ACC112 (cell line): ENCODE measurements around the gene CA12.

ENCODE experiments used
- H2AFZ ChIP-seq: fragments of 200-600 bp; sonication (generic); one replicate; pipeline ENCODE4 v1.6.0; 2017; ENCODE audit warnings: antibody characterized with exemption, low read length; ENCODE audit not compliant: unreplicated experiment
- H3K27ac ChIP-seq: fragments of 200-600 bp; sonication (generic); 2 replicates; pipeline ENCODE4 v1.5.1; 2014; ENCODE audit warnings: low read depth, mild to moderate bottlenecking, antibody characterized with exemption, low read length, moderate library complexity
- H3K27me3 ChIP-seq: fragments of 200-600 bp; sonication (generic); 2 replicates; pipeline ENCODE4 v1.6.1; 2014; ENCODE audit warnings: mild to moderate bottlenecking, antibody characterized with exemption, low read length, moderate library complexity, mixed read lengths; ENCODE audit not compliant: insufficient read depth
- H3K36me3 ChIP-seq: fragments of 200-600 bp; sonication (generic); 2 replicates; pipeline ENCODE4 v1.6.1; 2016; ENCODE audit warnings: mild to moderate bottlenecking, antibody characterized with exemption, low read length, moderate library complexity, mixed read lengths; ENCODE audit not compliant: insufficient read depth
- H3K4me1 ChIP-seq: fragments of 200-600 bp; sonication (generic); one replicate; pipeline ENCODE4 v1.6.1; 2016; ENCODE audit warnings: low read length, mixed read lengths; ENCODE audit not compliant: insufficient read depth, unreplicated experiment, control insufficient read depth
- H3K4me3 ChIP-seq: fragments of 200-600 bp; sonication (generic); 2 replicates; pipeline ENCODE4 v1.5.1; 2014; ENCODE audit warnings: mild to moderate bottlenecking, low read depth, low read length
- H3K79me2 ChIP-seq: fragments of 200-600 bp; sonication (generic); one replicate; pipeline ENCODE4 v1.6.0; 2016; ENCODE audit warnings: low read length; ENCODE audit not compliant: control insufficient read depth, unreplicated experiment, insufficient read depth

CA12 gene

DNA sequence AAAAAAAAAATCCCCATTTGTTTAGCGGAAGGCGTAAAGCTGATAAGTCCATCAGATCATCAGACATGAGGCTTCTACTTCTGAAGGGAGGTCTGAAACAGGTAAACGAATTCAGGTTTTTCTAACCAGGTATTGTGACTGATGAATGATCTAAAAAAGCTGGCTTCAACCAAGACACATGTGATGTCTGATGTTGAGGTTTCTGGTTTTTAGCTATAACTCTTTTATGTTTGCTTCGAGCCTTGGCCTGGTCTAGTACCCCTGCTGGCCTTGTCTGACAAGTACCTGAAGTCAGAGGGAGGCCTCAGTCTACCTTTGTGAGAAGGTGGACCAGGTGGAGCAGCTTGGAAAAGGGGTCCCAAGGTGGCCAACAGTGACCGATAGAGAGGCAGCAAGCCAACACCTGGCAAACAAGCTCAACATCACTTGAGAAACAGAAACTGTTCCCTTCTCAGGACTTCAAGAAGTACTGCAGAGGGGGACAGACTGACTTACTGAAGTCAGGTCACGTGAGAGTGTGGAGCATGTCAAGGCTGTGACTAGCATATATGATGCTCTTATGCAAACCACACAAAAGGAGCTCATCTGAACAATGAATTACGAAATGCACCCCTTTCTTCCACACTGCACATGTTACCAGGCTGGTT is 33.0 kb upstream of the CA12 start:
- Histone ChIP-seq H3K36me3 (no peaks in the 10 kb centered on the region), H3K4me1 (no peaks in the 10 kb centered on the region), H3K27ac (no peak overlapping the region), H3K79me2 (no peaks in the 10 kb centered on the region), H2AFZ (no peak overlapping the region), H3K4me3 (no peak overlapping the region), H3K27me3 (no peaks in the 10 kb centered on the region)

GRCh38 chr15:63412551-63412950 is 30.9 kb upstream of the CA12 start:
- no peak overlapping the region for H2AFZ ChIP-seq
- H3K4me1 ChIP-seq, result no peaks in the 10 kb centered on the region
- no peaks in the 10 kb centered on the region for H3K36me3 ChIP-seq
- no peak overlapping the region for H3K27ac ChIP-seq
- H3K27me3 ChIP-seq, result no peaks in the 10 kb centered on the region
- H3K4me3 ChIP-seq, result no peak overlapping the region
- no peaks in the 10 kb centered on the region for H3K79me2 ChIP-seq

GRCh38 chr15:63411866-63412265 is 30.2 kb upstream of the CA12 start:
- Histone ChIP-seq H3K27ac (no peak overlapping the region), H3K79me2 (no peaks in the 10 kb centered on the region), H3K27me3 (no peaks in the 10 kb centered on the region), H3K4me3 (no peak overlapping the region), H3K4me1 (no peaks in the 10 kb centered on the region), H3K36me3 (no peaks in the 10 kb centered on the region), H2AFZ (no peak overlapping the region)

DNA sequence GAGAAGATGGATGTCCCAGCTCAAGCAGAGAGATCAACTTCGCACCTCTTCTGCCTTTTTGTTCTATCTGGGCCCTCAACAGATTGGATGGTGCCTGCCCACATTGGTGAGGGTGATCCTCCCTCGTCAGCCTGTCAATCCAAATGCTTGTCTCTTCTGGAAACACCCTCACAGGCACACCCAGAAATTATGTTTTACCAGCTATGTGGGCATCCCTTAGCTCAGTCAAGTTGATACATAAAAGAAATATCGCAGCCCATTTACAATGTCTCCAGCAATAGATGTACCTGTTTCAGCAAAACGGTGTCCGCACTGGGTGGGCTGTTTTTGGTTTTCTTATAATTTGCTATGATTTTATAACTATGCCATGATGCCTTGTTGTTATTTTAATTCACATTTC is 27.5 kb upstream of the CA12 start:
- Histone ChIP-seq H3K36me3 (no peaks in the 10 kb centered on the region), H2AFZ (no peak overlapping the region), H3K4me3 (no peak overlapping the region), H3K79me2 (no peaks in the 10 kb centered on the region), H3K27ac (no peak overlapping the region), H3K4me1 (peaks cover 9% of the 10 kb centered on the region), H3K27me3 (no peaks in the 10 kb centered on the region)

- Histone ChIP-seq H3K36me3 (no peaks in the 10 kb centered on the region), H3K4me1 (peaks cover 9% of the 10 kb centered on the region), H3K27ac (no peak overlapping the region), H3K4me3 (no peak overlapping the region), H3K27me3 (no peaks in the 10 kb centered on the region), H2AFZ (no peak overlapping the region), H3K79me2 (no peaks in the 10 kb centered on the region)
Measured at GRCh38 chr15:63408524-63408923, 26.9 kb upstream of the CA12 start.

GRCh38 chr15:63407612-63408011 is 26.0 kb upstream of the CA12 start:
- Histone ChIP-seq H3K79me2 (no peaks in the 10 kb centered on the region), H3K27me3 (no peaks in the 10 kb centered on the region), H3K27ac (no peak overlapping the region), H3K36me3 (no peaks in the 10 kb centered on the region), H3K4me1 (peaks cover 14% of the 10 kb centered on the region), H2AFZ (no peak overlapping the region), H3K4me3 (no peak overlapping the region)

- H3K4me1 ChIP-seq, result peaks cover 20% of the 10 kb centered on the region
- no peaks in the 10 kb centered on the region for H3K36me3 ChIP-seq
- H2AFZ ChIP-seq, result no peak overlapping the region
- no peaks in the 10 kb centered on the region for H3K27me3 ChIP-seq
- no peak overlapping the region for H3K27ac ChIP-seq
- no peak overlapping the region for H3K4me3 ChIP-seq
- H3K79me2 ChIP-seq, result no peaks in the 10 kb centered on the region
Measured at GRCh38 chr15:63405683-63406390, 24.2 kb upstream of the CA12 start.

DNA sequence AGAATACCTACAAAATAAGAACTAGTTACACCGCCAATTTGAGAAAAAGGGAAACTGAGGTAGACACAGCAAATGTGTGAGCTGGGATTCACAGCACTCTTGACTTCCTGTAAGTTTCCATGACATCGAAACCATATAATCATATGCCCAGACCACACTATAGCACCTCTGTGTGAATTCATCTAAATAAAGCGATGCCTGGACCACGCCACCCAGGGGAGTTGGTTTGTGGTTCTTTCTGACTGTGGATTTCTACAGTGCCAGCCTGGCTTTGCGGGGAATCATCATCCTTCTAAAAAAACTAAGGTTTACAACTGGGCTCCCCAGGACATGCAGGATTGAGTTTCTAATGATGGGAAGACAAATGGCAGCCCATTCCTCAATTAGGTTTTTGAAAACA is 23.5 kb upstream of the CA12 start:
- Histone ChIP-seq H3K27ac (peak overlapping the region; percentile 33), H3K27me3 (no peaks in the 10 kb centered on the region), H3K79me2 (no peaks in the 10 kb centered on the region), H3K4me1 (peaks cover 20% of the 10 kb centered on the region), H3K36me3 (no peaks in the 10 kb centered on the region), H3K4me3 (peak overlapping the region; percentile 62), H2AFZ (peak overlapping the region; percentile 98)

DNA sequence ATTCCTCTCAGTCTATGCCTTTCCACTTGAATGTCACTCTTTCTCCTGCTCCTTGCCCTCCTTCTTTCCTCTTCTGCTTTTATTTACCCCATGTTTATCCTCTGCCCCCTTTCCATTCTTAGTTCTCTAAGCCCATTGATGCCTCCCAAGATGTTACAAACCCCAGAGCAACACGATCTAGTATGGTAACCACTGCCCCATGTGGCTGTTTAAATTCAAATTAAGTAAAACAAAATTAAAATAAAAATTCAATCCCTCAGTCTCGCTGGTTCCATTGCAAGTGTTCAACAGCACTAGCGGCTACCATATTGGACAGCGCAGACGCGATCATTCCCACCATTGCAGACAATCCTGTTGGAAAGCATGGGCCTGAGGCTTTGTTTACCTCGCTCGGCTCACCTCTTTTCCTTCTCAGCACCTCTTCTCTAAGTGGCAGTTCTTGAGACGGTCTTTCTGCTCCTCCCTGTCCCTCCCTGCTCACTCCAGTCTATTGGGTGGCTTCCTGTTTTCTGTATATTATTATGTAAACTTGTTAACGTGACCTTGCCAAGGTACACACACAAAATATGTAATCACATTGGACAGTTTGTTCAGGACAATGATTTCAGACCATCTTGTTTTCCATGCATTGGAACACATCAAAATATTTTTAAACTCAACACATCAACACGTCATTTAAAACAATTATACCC is 21.8 kb upstream of the CA12 start:
- no peak overlapping the region for H3K27ac ChIP-seq
- H2AFZ ChIP-seq, result peak overlapping the region; percentile 34
- H3K4me3 ChIP-seq, result no peak overlapping the region
- H3K4me1 ChIP-seq, result peaks cover 20% of the 10 kb centered on the region
- no peaks in the 10 kb centered on the region for H3K27me3 ChIP-seq
- no peaks in the 10 kb centered on the region for H3K36me3 ChIP-seq
- H3K79me2 ChIP-seq, result no peaks in the 10 kb centered on the region

- Histone ChIP-seq H3K79me2 (no peaks in the 10 kb centered on the region), H3K4me1 (peaks cover 20% of the 10 kb centered on the region), H3K27me3 (no peaks in the 10 kb centered on the region), H3K4me3 (no peak overlapping the region), H3K36me3 (no peaks in the 10 kb centered on the region), H2AFZ (peak overlapping the region; percentile 34), H3K27ac (no peak overlapping the region)
Measured at GRCh38 chr15:63402498-63403253, 21.0 kb upstream of the CA12 start.
